Stimulated activated memory B cell treated with anti-CD40 and anti-IgM and Interleukin-4, amounts not matched to agents 10 μg/mL and 1 μg/mL and 100 μg/mL, for 72 hours (primary cell): ENCODE measurements around the gene GJC2.
A peak's percentile ranks its signal among the peaks of the same experiment; 100 is the strongest.

Source experiments
- ATAC-seq: fragments of 150-1000 bp; cut with Tn5 transposase; 2 replicates; pipeline ENCODE4 v1.10.0; 2021
- H3K27ac Mint-ChIP-seq: one replicate; pipeline ENCODE4 v1.8.0; 2022; ENCODE audit warnings: mild to moderate bottlenecking, mixed read lengths
- H3K27me3 Mint-ChIP-seq: one replicate; pipeline ENCODE4 v1.8.0; 2022; ENCODE audit warnings: mixed read lengths
- H3K36me3 Mint-ChIP-seq: one replicate; pipeline ENCODE4 v1.8.0; 2022; ENCODE audit warnings: mixed read lengths
- H3K4me1 Mint-ChIP-seq: one replicate; pipeline ENCODE4 v1.8.0; 2022; ENCODE audit warnings: mixed read lengths
- H3K4me3 Mint-ChIP-seq: one replicate; pipeline ENCODE4 v1.8.0; 2022; ENCODE audit warnings: mild to moderate bottlenecking, moderate library complexity, mixed read lengths
- H3K9me3 Mint-ChIP-seq: one replicate; pipeline ENCODE4 v1.8.0; 2022; ENCODE audit warnings: mixed read lengths

The GJC2 gene

DNA sequence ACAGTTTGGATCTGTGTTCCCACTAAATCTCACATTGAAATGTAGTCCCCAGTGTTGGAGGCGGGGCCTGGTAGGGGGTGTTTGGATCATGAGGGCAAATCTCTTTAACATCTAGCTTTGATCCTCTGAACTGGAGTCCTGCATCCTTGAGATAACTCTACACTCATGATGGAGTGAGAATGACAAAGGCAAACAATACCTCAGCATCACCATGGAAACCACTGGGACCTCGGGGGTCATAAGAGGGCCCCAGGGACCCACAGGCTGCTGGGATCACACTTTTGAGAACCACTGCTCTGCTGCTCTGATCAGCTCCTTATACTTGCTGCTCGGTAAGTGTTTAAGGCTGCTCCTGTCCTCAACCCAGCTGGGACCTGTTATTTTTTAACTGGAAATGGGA, 44.7 kb downstream of the GJC2 start:
- Mint-ChIP-seq H3K9me3 (peaks cover 8% of the 10 kb centered on the region), H3K27ac (no peak overlapping the region), H3K36me3 (peaks cover 46% of the 10 kb centered on the region), H3K4me1 (no peaks in the 10 kb centered on the region), H3K27me3 (no peaks in the 10 kb centered on the region), H3K4me3 (no peak overlapping the region)
- no peak for ATAC-seq

DNA sequence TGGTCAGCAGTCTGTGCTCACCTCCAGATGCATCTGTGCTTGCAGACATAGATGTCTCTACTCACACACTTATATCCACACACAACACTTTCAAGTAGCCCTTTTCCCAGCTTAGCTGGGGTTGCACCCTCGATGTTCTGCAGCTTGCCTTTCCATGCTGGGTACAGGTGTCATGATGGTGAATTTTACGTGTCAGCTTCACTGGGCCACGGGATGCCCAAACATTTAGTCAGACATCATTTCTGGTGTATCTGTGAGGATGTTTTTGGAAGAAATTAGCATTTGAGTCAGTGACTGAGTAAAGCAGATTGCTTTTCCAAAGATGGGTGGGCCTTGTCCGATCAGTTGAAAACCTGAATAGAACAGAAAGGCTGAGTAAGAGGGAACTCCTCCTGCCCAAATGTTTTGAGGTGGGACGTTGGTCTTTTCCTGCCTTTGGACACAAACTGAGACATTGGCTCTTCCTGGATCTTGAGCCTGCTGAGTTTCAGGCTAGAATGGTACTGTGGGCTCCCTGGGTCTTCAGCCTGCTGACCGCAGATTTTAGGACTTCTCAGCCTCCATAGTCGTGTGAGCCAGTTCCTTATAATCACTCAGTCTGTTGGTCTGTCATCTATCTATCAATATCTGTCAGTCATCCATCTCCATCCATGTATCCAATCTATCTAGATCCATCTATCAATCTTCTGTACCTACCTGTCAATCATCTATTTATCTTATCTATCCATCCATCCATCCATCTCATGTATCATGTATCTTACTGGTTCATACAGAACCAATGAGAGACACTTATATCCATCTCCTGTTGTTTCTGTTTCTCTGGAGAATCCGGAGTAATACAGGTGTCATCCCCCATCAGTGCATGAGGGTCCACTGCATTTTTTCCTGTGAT, 45.4 kb downstream of the GJC2 start:
- Mint-ChIP-seq H3K4me1 (no peaks in the 10 kb centered on the region), H3K27ac (no peak overlapping the region), H3K9me3 (peaks cover 10% of the 10 kb centered on the region), H3K27me3 (no peaks in the 10 kb centered on the region), H3K4me3 (no peak overlapping the region), H3K36me3 (peaks cover 48% of the 10 kb centered on the region)
- no peak for ATAC-seq

GRCh38 chr1:228197555-228198147, 47.9 kb downstream of the GJC2 start:
- Mint-ChIP-seq H3K4me1 (no peaks in the 10 kb centered on the region), H3K27ac (no peak overlapping the region), H3K9me3 (peaks cover 10% of the 10 kb centered on the region), H3K4me3 (no peak overlapping the region), H3K36me3 (peaks cover 65% of the 10 kb centered on the region), H3K27me3 (no peaks in the 10 kb centered on the region)
- ATAC-seq: no peak

DNA sequence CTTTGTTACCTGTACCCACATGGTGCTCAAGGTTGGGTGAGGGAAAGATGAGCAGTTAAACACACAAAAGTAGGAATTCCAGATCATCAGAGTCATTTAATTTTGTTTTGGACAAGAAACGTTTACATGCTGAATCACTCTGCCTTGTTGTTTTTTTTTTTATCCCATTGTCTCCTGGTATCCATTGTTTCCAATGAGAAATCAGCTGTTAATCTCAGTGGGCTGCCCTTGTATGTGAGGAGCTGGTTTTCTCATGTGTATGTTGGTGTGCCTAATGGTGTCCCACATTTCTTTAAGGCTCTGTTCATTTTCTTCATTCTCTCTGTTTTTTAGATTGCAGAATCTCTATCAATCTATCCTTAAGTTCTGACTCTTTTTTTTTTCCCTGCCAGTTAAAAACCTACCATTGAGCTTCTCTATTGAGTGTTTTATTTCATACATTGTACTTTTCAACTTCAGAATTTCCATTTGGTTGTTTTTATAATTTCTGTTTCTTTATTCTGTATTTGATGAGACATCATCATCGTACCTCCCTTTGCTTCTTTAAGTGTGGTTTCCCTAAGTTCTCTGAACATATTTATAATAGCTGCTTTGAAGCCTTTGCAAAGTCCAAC, 49.4 kb downstream of the GJC2 start:
- H3K4me1 Mint-ChIP-seq: no peaks in the 10 kb centered on the region
- no peak overlapping the region for H3K4me3 Mint-ChIP-seq
- peaks cover 65% of the 10 kb centered on the region for H3K36me3 Mint-ChIP-seq
- no peak overlapping the region for H3K27ac Mint-ChIP-seq
- no peak for ATAC-seq
- no peaks in the 10 kb centered on the region for H3K27me3 Mint-ChIP-seq
- peaks cover 10% of the 10 kb centered on the region for H3K9me3 Mint-ChIP-seq

DNA sequence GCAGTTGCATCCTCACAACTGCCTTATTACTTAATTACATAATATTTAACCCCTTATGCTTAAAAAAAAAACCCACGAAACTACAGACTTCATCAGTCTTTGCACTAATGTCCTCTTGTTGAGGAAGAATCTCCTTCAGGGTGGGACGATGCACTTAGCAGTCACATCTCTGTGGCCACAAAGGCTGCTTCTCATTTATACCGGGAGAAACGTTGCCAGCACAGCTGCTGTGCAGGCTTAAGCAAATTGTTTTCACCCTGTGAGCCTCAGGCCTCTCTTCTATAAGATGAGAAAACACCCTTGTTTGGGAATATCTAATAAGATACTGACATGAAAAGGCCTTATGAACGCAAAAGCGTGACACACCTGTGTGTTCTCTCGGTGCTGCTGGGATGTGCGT, 55.2 kb downstream of the GJC2 start:
- H3K9me3 Mint-ChIP-seq: no peaks in the 10 kb centered on the region
- H3K27me3 Mint-ChIP-seq: peaks cover 12% of the 10 kb centered on the region
- no peaks in the 10 kb centered on the region for H3K4me1 Mint-ChIP-seq
- H3K36me3 Mint-ChIP-seq: peaks cover 19% of the 10 kb centered on the region
- H3K27ac Mint-ChIP-seq: no peak overlapping the region
- no peak overlapping the region for H3K4me3 Mint-ChIP-seq
- ATAC-seq: no peak

GRCh38 chr1:228205526-228206436, 56.1 kb downstream of the GJC2 start:
- ATAC-seq: no peak
- H3K36me3 Mint-ChIP-seq: peaks cover 11% of the 10 kb centered on the region
- peaks cover 16% of the 10 kb centered on the region for H3K27me3 Mint-ChIP-seq
- no peak overlapping the region for H3K4me3 Mint-ChIP-seq
- H3K4me1 Mint-ChIP-seq: peaks cover under 1% of the 10 kb centered on the region
- H3K9me3 Mint-ChIP-seq: no peaks in the 10 kb centered on the region
- no peak overlapping the region for H3K27ac Mint-ChIP-seq

GRCh38 chr1:228206582-228207351, 57.0 kb downstream of the GJC2 start:
- Mint-ChIP-seq H3K27me3 (peaks cover 16% of the 10 kb centered on the region), H3K27ac (no peak overlapping the region), H3K4me1 (peaks cover 6% of the 10 kb centered on the region), H3K4me3 (no peak overlapping the region), H3K36me3 (peaks cover under 1% of the 10 kb centered on the region), H3K9me3 (no peaks in the 10 kb centered on the region)
- peak; percentile 18 for ATAC-seq

DNA sequence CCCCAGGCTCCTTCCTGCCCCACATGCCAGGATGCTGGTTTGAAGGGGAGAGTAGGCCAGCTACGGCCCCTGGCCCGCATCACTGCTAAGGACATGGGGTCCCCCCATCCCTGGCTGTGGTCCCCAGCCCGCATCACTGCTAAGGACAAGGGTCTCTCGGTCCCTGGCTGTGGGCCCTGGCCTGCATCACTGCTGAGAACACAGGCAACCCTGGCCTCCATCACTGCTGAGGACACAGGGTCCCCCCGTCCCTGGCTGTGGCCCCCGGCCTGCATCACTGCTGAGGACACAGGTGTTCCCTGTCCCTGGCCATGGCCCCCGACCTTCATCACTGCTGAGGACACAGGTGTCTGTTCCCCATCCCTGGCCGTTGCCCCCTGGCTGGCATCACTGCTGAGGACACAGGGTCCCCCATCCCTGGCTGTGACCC, 57.7 kb downstream of the GJC2 start:
- no peaks in the 10 kb centered on the region for H3K36me3 Mint-ChIP-seq
- no peak overlapping the region for H3K27ac Mint-ChIP-seq
- H3K4me3 Mint-ChIP-seq: no peak overlapping the region
- no peak for ATAC-seq
- H3K9me3 Mint-ChIP-seq: no peaks in the 10 kb centered on the region
- H3K27me3 Mint-ChIP-seq: peaks cover 16% of the 10 kb centered on the region
- peaks cover 6% of the 10 kb centered on the region for H3K4me1 Mint-ChIP-seq

- no peaks in the 10 kb centered on the region for H3K9me3 Mint-ChIP-seq
- ATAC-seq: no peak
- H3K27me3 Mint-ChIP-seq: peaks cover 16% of the 10 kb centered on the region
- peaks cover 7% of the 10 kb centered on the region for H3K4me1 Mint-ChIP-seq
- H3K27ac Mint-ChIP-seq: no peak within 1 kb of the TSS
- H3K4me3 Mint-ChIP-seq: no peak within 1 kb of the TSS
- H3K36me3 Mint-ChIP-seq: no peaks in the 10 kb centered on the region
These were observed 58.4 kb downstream of the GJC2 start, which contains the start of gene OBSCN for GRCh38 chr1:228207851-228208821. Gene OBSCN, plus strand, starts transcription at chr1:228208044. Its CDS starts 3,740 bp downstream, at chr1:228211784.

DNA sequence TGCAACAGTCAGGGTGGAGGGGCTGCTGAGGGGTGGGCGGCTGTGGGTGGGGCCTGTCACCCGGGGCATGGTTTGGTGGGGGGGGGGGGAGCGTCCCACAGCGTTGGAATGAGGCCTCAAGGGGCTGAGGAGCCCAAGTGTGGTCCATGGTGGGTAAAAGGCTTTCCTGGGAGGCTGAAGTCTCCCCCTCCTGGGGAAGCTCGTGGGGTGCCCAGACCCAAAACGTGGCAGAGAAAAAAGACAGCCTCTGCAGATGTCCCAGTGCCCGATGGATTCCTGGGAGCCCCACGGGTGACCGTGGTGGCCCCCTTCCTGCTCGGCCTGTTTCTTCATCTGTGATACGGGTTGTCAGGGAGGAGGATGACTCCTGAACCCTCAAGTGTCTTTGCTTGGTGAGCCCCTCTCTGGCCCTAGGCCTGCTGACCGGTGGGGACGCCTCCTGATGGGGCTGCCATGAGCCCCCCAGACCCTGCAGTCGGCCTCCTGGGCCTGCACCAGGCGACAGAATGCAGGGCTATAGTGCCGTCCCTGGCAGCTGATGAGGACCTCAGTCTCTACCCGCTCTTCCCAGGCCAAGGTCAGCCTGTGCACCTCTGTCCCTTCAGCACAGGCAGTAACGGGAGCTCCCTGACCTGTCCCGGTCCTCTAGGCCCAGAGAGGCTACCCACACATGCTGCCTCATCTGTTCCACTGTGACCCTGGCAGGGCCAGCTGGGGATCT, 59.3 kb downstream of the GJC2 start:
- H3K27me3 Mint-ChIP-seq: peaks cover 16% of the 10 kb centered on the region
- peaks cover 12% of the 10 kb centered on the region for H3K4me1 Mint-ChIP-seq
- no peaks in the 10 kb centered on the region for H3K9me3 Mint-ChIP-seq
- H3K4me3 Mint-ChIP-seq: no peak overlapping the region
- no peaks in the 10 kb centered on the region for H3K36me3 Mint-ChIP-seq
- no peak for ATAC-seq
- no peak overlapping the region for H3K27ac Mint-ChIP-seq
